Measurements from ENCODE around the gene INPP1. TPM values are rescaled to one million over a fixed set of nuclear protein-coding genes. Genes with fewer than 3 reads are reported as not detected.

The INPP1 gene
- total and polyA plus RNA-seq, 2 donors from 2014 or later, result 15.1 to 27.2 TPM

DNA sequence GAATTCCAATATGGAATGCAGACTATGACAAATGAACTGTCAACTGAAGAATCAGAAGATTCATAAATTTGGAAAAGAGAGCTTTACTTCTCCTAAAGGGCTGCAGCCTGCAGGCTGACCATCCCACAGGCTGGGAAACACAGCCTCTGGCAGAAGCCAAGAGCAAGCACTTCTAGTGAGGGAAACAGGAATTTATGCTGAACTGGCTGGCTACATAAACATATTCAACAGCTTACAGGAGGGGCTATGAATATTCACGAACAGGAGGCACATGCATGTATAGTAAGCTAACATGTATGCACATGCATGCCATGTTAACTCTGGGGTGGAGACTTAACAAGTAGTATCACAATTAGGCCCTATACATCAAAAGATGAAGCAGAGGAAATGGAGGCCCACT lies 41.3 kb upstream of the INPP1 start:
- H3K9ac ChIP-seq (ENCODE audit: low read length in 3 of 3), result no peak overlapping the region
- intact Hi-C loops (cut with DNase I), result no loop called here
- peaks cover 4% of the 10 kb centered on the region in 3 donors for H3K36me3 ChIP-seq (ENCODE audit: control insufficient read depth in 2 of 3, insufficient read depth in 3 of 3, low read length in 3 of 3)
- FAIRE-seq (no peak), DNase-seq (no peak)
- no peak overlapping the region for H3K27ac ChIP-seq (ENCODE audit: low read depth in 2 of 2, low read length in 2 of 2)
- TF ChIP-seq, protein P1, sequence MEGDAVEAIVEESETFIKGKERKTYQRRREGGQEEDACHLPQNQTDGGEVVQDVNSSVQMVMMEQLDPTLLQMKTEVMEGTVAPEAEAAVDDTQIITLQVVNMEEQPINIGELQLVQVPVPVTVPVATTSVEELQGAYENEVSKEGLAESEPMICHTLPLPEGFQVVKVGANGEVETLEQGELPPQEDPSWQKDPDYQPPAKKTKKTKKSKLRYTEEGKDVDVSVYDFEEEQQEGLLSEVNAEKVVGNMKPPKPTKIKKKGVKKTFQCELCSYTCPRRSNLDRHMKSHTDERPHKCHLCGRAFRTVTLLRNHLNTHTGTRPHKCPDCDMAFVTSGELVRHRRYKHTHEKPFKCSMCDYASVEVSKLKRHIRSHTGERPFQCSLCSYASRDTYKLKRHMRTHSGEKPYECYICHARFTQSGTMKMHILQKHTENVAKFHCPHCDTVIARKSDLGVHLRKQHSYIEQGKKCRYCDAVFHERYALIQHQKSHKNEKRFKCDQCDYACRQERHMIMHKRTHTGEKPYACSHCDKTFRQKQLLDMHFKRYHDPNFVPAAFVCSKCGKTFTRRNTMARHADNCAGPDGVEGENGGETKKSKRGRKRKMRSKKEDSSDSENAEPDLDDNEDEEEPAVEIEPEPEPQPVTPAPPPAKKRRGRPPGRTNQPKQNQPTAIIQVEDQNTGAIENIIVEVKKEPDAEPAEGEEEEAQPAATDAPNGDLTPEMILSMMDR (IDR thresholded peaks at IDR 0.05; ENCODE audit: borderline replicate concordance, extremely low read depth, insufficient read depth), result no peak
- no peak overlapping the region for H3K4me3 ChIP-seq (ENCODE audit: low read length in 3 of 3)
- H3K4me1 ChIP-seq (ENCODE audit: control insufficient read depth in 2 of 3, insufficient read depth in 2 of 3, low read depth in 1 of 3, low read length in 3 of 3), result peaks cover 0 to 11% (median 2%) of the 10 kb centered on the region in 3 donors
- no peaks in the 10 kb centered on the region for H3K9me3 ChIP-seq (ENCODE audit: control insufficient read depth in 2 of 3, insufficient read depth in 1 of 3, low read length in 3 of 3)
- H3K27me3 ChIP-seq (ENCODE audit: control insufficient read depth, insufficient read depth, low read length), result no peaks in the 10 kb centered on the region

DNA sequence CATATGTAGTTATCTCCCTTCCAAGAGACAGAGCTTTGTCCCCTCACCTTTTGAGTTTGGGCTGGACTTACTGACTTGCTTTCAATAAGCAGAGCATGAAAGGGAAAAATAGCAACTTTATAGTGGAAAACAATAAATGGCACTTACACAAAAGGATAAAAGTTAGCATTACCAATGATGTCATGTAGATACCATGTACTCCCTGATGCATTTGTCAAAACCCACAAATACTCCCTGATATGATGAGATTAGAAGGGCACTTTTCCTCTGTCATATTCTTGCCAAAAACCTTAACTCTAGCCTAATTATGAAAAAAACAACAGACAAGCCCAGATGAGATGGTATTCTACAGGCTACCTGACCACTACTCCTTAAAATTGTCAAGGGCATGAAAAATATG lies 39.7 kb upstream of the INPP1 start:
- Histone ChIP-seq H3K9ac (ENCODE audit: low read length in 3 of 3) (no peak overlapping the region), H3K4me3 (ENCODE audit: low read length in 3 of 3) (no peak overlapping the region), H3K27ac (ENCODE audit: low read depth in 2 of 2, low read length in 2 of 2) (no peak overlapping the region), H3K27me3 (ENCODE audit: control insufficient read depth, insufficient read depth, low read length) (no peaks in the 10 kb centered on the region), H3K36me3 (ENCODE audit: control insufficient read depth in 2 of 3, insufficient read depth in 3 of 3, low read length in 3 of 3) (peaks cover 4 to 5% (median 4%) of the 10 kb centered on the region in 3 donors), H3K4me1 (ENCODE audit: control insufficient read depth in 2 of 3, insufficient read depth in 2 of 3, low read depth in 1 of 3, low read length in 3 of 3) (peaks cover 0 to 11% (median 2%) of the 10 kb centered on the region in 3 donors), H3K9me3 (ENCODE audit: control insufficient read depth in 2 of 3, insufficient read depth in 1 of 3, low read length in 3 of 3) (no peaks in the 10 kb centered on the region)
- FAIRE-seq (no peak), DNase-seq (no peak)
- intact Hi-C loops (cut with DNase I), result no loop called here
- TF ChIP-seq, protein P1 (IDR thresholded peaks at IDR 0.05; ENCODE audit: borderline replicate concordance, extremely low read depth, insufficient read depth), result no peak

DNA sequence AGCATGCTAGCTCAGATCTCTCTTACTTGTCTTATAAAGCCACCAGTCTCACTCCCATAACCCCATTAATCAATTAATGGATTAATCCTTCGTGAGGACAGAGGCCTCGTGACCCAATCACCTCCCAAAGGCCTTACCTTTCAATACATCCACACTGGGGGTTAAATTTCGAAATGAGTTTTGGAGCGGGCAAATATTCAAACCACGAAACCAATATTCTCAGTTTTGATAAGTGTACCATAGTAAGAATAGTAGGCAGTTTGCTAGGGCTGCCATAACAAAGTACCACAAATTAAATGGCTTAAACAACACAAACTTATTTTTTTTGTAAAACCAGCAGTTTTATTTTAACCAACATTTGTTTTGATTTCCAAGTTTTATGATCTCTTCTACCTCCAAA lies 39.0 kb upstream of the INPP1 start:
- intact Hi-C loops (cut with DNase I), result no loop called here
- TF ChIP-seq, protein P1 (IDR thresholded peaks at IDR 0.05; ENCODE audit: borderline replicate concordance, extremely low read depth, insufficient read depth), result no peak
- peaks cover 0 to 11% (median 2%) of the 10 kb centered on the region in 3 donors for H3K4me1 ChIP-seq (ENCODE audit: control insufficient read depth in 2 of 3, insufficient read depth in 2 of 3, low read depth in 1 of 3, low read length in 3 of 3)
- peaks cover 4 to 7% (median 4%) of the 10 kb centered on the region in 3 donors for H3K36me3 ChIP-seq (ENCODE audit: control insufficient read depth in 2 of 3, insufficient read depth in 3 of 3, low read length in 3 of 3)
- no peak overlapping the region for H3K27ac ChIP-seq (ENCODE audit: low read depth in 2 of 2, low read length in 2 of 2)
- no peaks in the 10 kb centered on the region for H3K27me3 ChIP-seq (ENCODE audit: control insufficient read depth, insufficient read depth, low read length)
- no peak overlapping the region for H3K9ac ChIP-seq (ENCODE audit: low read length in 3 of 3)
- no peak for DNase-seq
- FAIRE-seq, result no peak
- H3K9me3 ChIP-seq (ENCODE audit: control insufficient read depth in 2 of 3, insufficient read depth in 1 of 3, low read length in 3 of 3), result no peaks in the 10 kb centered on the region
- H3K4me3 ChIP-seq (ENCODE audit: low read length in 3 of 3), result no peak overlapping the region

DNA sequence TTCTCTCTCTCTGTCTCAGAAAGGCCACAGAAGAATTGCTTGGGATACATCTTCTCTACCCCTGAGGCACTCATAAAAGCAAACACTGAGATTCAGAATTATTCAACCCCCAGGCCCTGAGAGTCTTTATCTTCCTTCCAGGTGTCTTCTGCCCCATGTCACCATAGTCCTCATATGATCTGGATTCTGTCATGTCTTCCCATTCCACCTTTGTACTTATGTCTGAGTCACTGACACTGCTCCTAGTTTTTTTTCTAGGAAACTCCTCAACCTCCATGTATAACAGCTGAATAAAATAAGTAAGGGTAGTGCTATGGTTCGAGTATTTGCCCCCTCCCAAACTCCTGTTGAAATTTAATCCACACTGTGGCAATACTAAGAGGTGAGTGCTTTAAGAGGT lies 35.4 kb upstream of the INPP1 start:
- Histone ChIP-seq H3K27ac (ENCODE audit: low read depth in 2 of 2, low read length in 2 of 2) (no peak overlapping the region), H3K9me3 (ENCODE audit: control insufficient read depth in 2 of 3, insufficient read depth in 1 of 3, low read length in 3 of 3) (no peaks in the 10 kb centered on the region), H3K9ac (ENCODE audit: low read length in 3 of 3) (no peak overlapping the region), H3K27me3 (ENCODE audit: control insufficient read depth, insufficient read depth, low read length) (no peaks in the 10 kb centered on the region), H3K4me1 (ENCODE audit: control insufficient read depth in 2 of 3, insufficient read depth in 2 of 3, low read depth in 1 of 3, low read length in 3 of 3) (peaks cover 0 to 6% (median 0%) of the 10 kb centered on the region in 3 donors), H3K4me3 (ENCODE audit: low read length in 3 of 3) (no peak overlapping the region), H3K36me3 (ENCODE audit: control insufficient read depth in 2 of 3, insufficient read depth in 3 of 3, low read length in 3 of 3) (peaks cover 0 to 8% (median 6%) of the 10 kb centered on the region in 3 donors)
- TF ChIP-seq, protein P1 (IDR thresholded peaks at IDR 0.05; ENCODE audit: borderline replicate concordance, extremely low read depth, insufficient read depth), result no peak
- FAIRE-seq (no peak), DNase-seq (no peak)
- intact Hi-C loops (cut with DNase I), result no loop called here
